ENCODE measurements around the gene OSBPL6.

- TF ChIP-seq, protein P1, sequence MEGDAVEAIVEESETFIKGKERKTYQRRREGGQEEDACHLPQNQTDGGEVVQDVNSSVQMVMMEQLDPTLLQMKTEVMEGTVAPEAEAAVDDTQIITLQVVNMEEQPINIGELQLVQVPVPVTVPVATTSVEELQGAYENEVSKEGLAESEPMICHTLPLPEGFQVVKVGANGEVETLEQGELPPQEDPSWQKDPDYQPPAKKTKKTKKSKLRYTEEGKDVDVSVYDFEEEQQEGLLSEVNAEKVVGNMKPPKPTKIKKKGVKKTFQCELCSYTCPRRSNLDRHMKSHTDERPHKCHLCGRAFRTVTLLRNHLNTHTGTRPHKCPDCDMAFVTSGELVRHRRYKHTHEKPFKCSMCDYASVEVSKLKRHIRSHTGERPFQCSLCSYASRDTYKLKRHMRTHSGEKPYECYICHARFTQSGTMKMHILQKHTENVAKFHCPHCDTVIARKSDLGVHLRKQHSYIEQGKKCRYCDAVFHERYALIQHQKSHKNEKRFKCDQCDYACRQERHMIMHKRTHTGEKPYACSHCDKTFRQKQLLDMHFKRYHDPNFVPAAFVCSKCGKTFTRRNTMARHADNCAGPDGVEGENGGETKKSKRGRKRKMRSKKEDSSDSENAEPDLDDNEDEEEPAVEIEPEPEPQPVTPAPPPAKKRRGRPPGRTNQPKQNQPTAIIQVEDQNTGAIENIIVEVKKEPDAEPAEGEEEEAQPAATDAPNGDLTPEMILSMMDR (IDR thresholded peaks at IDR 0.05 in 4 of 5, conservative IDR thresholded peaks at IDR 0.05 in 1 of 5): no peak
- TF ChIP-seq POLR2A (IDR thresholded peaks at IDR 0.05): no peak
These were observed 182.7 kb downstream of the OSBPL6 start for GRCh38 chr2:178377046-178377445.

All from gastrocnemius medialis (tissue), 4 donors.